PC-9 (cell line): ENCODE results near the gene HOXC13. TPM values are rescaled to one million over a fixed set of nuclear protein-coding genes. Genes with fewer than 3 reads are reported as not detected.

ENCODE experiments used
- BruUV-seq: library from RNA; stranded (reverse); fragments of 400-500 nt; replicated peaks from 2 replicates; lab custom pipeline; 2021; lab: Mats Ljungman, UMichigan
- CTCF ChIA-PET: fragments of 300-600 bp; sonication (Branson Sonifier 250); formaldehyde crosslinking; loops from one replicate; lab custom pipeline; 2022; ENCODE audit warnings: antibody characterized with exemption; lab: Charles Lee
- POLR2A ChIA-PET: fragments of 300-600 bp; sonication (Branson Sonifier 250); formaldehyde crosslinking; loops from one replicate; lab custom pipeline; 2022; ENCODE audit warnings: antibody characterized with exemption; ENCODE audit not compliant: unreplicated experiment; lab: Charles Lee
- DNase-seq, 2 experiments: peaks; one replicate each; pipeline versions ENCODE4 v3.0.0 to v3.0.0-alpha.2; 2015 to 2022; ENCODE audit warnings: mixed read lengths in 1 of 2
- H2AFZ ChIP-seq: fragments of 200-600 bp; sonication (generic); 2 replicates; pipeline ENCODE4 v1.8.1; 2017; ENCODE audit warnings: antibody characterized with exemption
- H3F3A ChIP-seq: fragments of 200-600 bp; sonication (generic); 2 replicates; pipeline ENCODE4 v1.8.1; 2017; ENCODE audit warnings: antibody characterized with exemption, mild to moderate bottlenecking, low read depth; ENCODE audit not compliant: insufficient read depth
- H3K27ac ChIP-seq: fragments of 200-600 bp; sonication (generic); 2 replicates; pipeline ENCODE4 v1.6.1; 2016; ENCODE audit warnings: mixed run types
- H3K27me3 ChIP-seq: fragments of 200-600 bp; sonication (generic); 2 replicates; pipeline ENCODE4 v1.6.1; 2016; ENCODE audit warnings: low read depth, mixed run types; ENCODE audit not compliant: insufficient read depth
- H3K36me3 ChIP-seq: fragments of 200-600 bp; sonication (generic); 2 replicates; pipeline ENCODE4 v1.6.1; 2016; ENCODE audit warnings: low read depth, mixed run types
- H3K4me1 ChIP-seq: fragments of 200-600 bp; sonication (generic); replicated peaks from 2 replicates; pipeline ENCODE4 v1.6.1; 2016; ENCODE audit warnings: mixed run types; ENCODE audit not compliant: insufficient read depth
- H3K4me2 ChIP-seq: fragments of 200-600 bp; sonication (generic); 2 replicates; pipeline ENCODE4 v1.6.1; 2017; ENCODE audit warnings: mixed run types
- H3K4me3 ChIP-seq: fragments of 200-600 bp; sonication (generic); 2 replicates; pipeline ENCODE4 v1.6.1; 2016; ENCODE audit warnings: mixed run types
- H3K79me2 ChIP-seq: fragments of 200-600 bp; sonication (generic); 2 replicates; pipeline ENCODE4 v1.6.1; 2017; ENCODE audit warnings: low read depth, mixed run types
- H3K9me2 ChIP-seq: fragments of 200-600 bp; sonication (generic); 2 replicates; pipeline ENCODE4 v1.8.1; 2017; ENCODE audit warnings: mild to moderate bottlenecking; ENCODE audit not compliant: insufficient read depth
- H3K9me3 ChIP-seq: fragments of 200-600 bp; sonication (generic); 2 replicates; pipeline ENCODE4 v1.8.1; 2016; ENCODE audit warnings: low read depth; ENCODE audit not compliant: insufficient read depth
- H4K20me1 ChIP-seq: fragments of 200-600 bp; sonication (generic); 2 replicates; pipeline ENCODE4 v1.8.1; 2017; ENCODE audit not compliant: insufficient read depth
- CTCF ChIP-seq: fragments of 200-600 bp; sonication (generic); conservative IDR thresholded peaks from 2 replicates; pipeline ENCODE4 v1.6.1; 2017; ENCODE audit warnings: mixed run types, antibody characterized with exemption, mild to moderate bottlenecking, moderate library complexity
- EZH2 ChIP-seq: fragments of 200-600 bp; sonication (generic); IDR thresholded peaks from 2 replicates; pipeline ENCODE4 v1.8.0; 2017; ENCODE audit warnings: antibody characterized with exemption, low read depth
- intact Hi-C: fragments of 100-400 bp; cut with micrococcal nuclease; formaldehyde crosslinking; loops from one replicate; pipeline ENCODE4 v1.10.0; 2022; ENCODE audit not compliant: unreplicated experiment
- total RNA-seq: library from RNA; stranded (reverse); gene quantifications from 2 replicates; pipeline ENCODE4 v1.2.3, GENCODE V29; 2021

HOXC13 gene
- total RNA-seq, 1 experiment from 2014 or later = 1.8 TPM

- no TSS peak for BruUV-seq
- Histone ChIP-seq H2AFZ (no peak overlapping the region), H3K27ac (no peak overlapping the region), H3K36me3 (no peaks in the 10 kb centered on the region), H3K4me3 (no peak overlapping the region), H3K27me3 (no peaks in the 10 kb centered on the region), H3K9me3 (no peaks in the 10 kb centered on the region), H3K79me2 (no peaks in the 10 kb centered on the region), H3K4me1 (no peaks in the 10 kb centered on the region), H3F3A (no peaks in the 10 kb centered on the region), H3K9me2 (no peaks in the 10 kb centered on the region), H3K4me2 (no peak overlapping the region), H4K20me1 (no peaks in the 10 kb centered on the region)
- no peak for DNase-seq
- TF ChIP-seq CTCF (no peak), EZH2 (no peak)
- intact Hi-C loops = no loop called here
- ChIA-PET POLR2A (interaction anchor here (0.6 kb wide), 1 partner anchor 11 kb away, joined by 4 read pairs; no protein-coding TSS in a partner anchor), CTCF (no interaction called here)
Observed at GRCh38 chr12:53899230-53899629, 39.4 kb upstream of the HOXC13 start.

- ChIA-PET CTCF (interaction anchor here (0.7 kb wide), 1 partner anchor 75 kb away, joined by 3 read pairs; no protein-coding TSS in a partner anchor), POLR2A (no interaction called here)
Observed at GRCh38 chr12:53907103-53907502, 31.5 kb upstream of the HOXC13 start.

GRCh38 chr12:53916788-53917655 is 21.6 kb upstream of the HOXC13 start:
- Histone ChIP-seq H3K4me1 (peaks cover 7% of the 10 kb centered on the region; the same call in 1 of the 2 replicates), H3K79me2 (no peaks in the 10 kb centered on the region), H3F3A (no peaks in the 10 kb centered on the region; the same call in 1 of the 2 replicates), H2AFZ (peak overlapping the region; percentile 53), H3K4me3 (no peak overlapping the region), H3K27me3 (no peaks in the 10 kb centered on the region), H3K27ac (no peak overlapping the region), H3K9me3 (no peaks in the 10 kb centered on the region), H4K20me1 (no peaks in the 10 kb centered on the region), H3K4me2 (no peak overlapping the region), H3K36me3 (no peaks in the 10 kb centered on the region), H3K9me2 (no peaks in the 10 kb centered on the region)
- BruUV-seq = no TSS peak
- no peak for DNase-seq
- TF ChIP-seq EZH2 = no peak
- TF ChIP-seq CTCF = no peak
- CTCF ChIA-PET = interaction anchor here (0.6 to 0.7 kb wide), 2 partner anchors 21 to 1968 kb away, joined by 3 to 5 read pairs; no protein-coding TSS in a partner anchor
- POLR2A ChIA-PET = no interaction called here
- intact Hi-C loops = no loop called here

More at GRCh38 chr12:53907103-53907502, 31.5 kb upstream of the HOXC13 start:
- no peak overlapping the region for H3K4me2 ChIP-seq
- H3K36me3 ChIP-seq = no peaks in the 10 kb centered on the region
- H3K4me1 ChIP-seq = no peaks in the 10 kb centered on the region
- intact Hi-C loops = no loop called here
- no peaks in the 10 kb centered on the region for H3K79me2 ChIP-seq
- no peak overlapping the region for H2AFZ ChIP-seq
- no peak for TF ChIP-seq EZH2
- TF ChIP-seq CTCF = no peak
- no peak overlapping the region for H3K27ac ChIP-seq
- H3K4me3 ChIP-seq = no peak overlapping the region
- H3K9me3 ChIP-seq = no peaks in the 10 kb centered on the region; the same call in none of the 2 replicates
- no peak for DNase-seq
- no peaks in the 10 kb centered on the region for H3F3A ChIP-seq
- BruUV-seq = no TSS peak
- H3K9me2 ChIP-seq = 0 out of 2 replicates have a peak, but pooled peaks cover 3% of the 10 kb centered on the region
- no peaks in the 10 kb centered on the region for H4K20me1 ChIP-seq
- no peaks in the 10 kb centered on the region for H3K27me3 ChIP-seq
